T-helper 1 cell (primary cell): ENCODE measurements around the gene PSMA1.

Source experiments
- DNase-seq, 5 donors: peaks; one replicate each; pipeline ENCODE4 v3.0.0-alpha.2; 2012 to 2020

The PSMA1 gene

GRCh38 chr11:14529951-14530350, 9.8 kb upstream of the PSMA1 start:
- no peak for DNase-seq

- DNase-seq, result no peak
Measured at GRCh38 chr11:14529321-14529720, 9.1 kb upstream of the PSMA1 start.

GRCh38 chr11:14522801-14523200, 2.6 kb upstream of the PSMA1 start:
- DNase-seq, result no peak

GRCh38 chr11:14522245-14522644, 2.1 kb upstream of the PSMA1 start:
- DNase-seq, result no peak

GRCh38 chr11:14520747-14521151, 563 bp upstream of the PSMA1 start:
- DNase-seq, result no peak

GRCh38 chr11:14519597-14519916, 629 bp downstream of the PSMA1 start:
- DNase-seq, result no peak

- no peak for DNase-seq
Measured at GRCh38 chr11:14518820-14519219, 1.4 kb downstream of the PSMA1 start.

- no peak for DNase-seq
Measured at GRCh38 chr11:14513800-14514199, 6.4 kb downstream of the PSMA1 start.

- no peak for DNase-seq
Measured at GRCh38 chr11:14506532-14506931, 13.7 kb downstream of the PSMA1 start.

- DNase-seq, result no peak
Measured at GRCh38 chr11:14503023-14503422, 17.2 kb downstream of the PSMA1 start.

GRCh38 chr11:14502039-14502438, 18.1 kb downstream of the PSMA1 start:
- DNase-seq, result no peak

- peak; percentile 27 to 69 (median 41) for DNase-seq
Measured at GRCh38 chr11:14500181-14500651, 20.0 kb downstream of the PSMA1 start.

- peak; percentile 83 to 96 (median 89) for DNase-seq
Measured at GRCh38 chr11:14499560-14500180, 20.5 kb downstream of the PSMA1 start, which contains the start of gene COPB1. Gene COPB1, minus strand, starts transcription at chr11:14499811. Its CDS starts 883 bp downstream, at chr11:14498928.

GRCh38 chr11:14499178-14499559, 21.0 kb downstream of the PSMA1 start:
- peak; percentile 16 to 43 (median 28) for DNase-seq

- DNase-seq, result peak in 1 of 5 donors; percentile 56
Measured at GRCh38 chr11:14480716-14481115, 39.5 kb downstream of the PSMA1 start.

GRCh38 chr11:14471127-14471526, 49.1 kb downstream of the PSMA1 start:
- DNase-seq, result no peak

- DNase-seq, result peak in 1 of 5 donors; percentile 16
Measured at GRCh38 chr11:14463623-14464022, 56.6 kb downstream of the PSMA1 start.

- DNase-seq, result no peak
Measured at GRCh38 chr11:14460147-14460546, 60.0 kb downstream of the PSMA1 start.

- no peak for DNase-seq
Measured at GRCh38 chr11:14458377-14458776, 61.8 kb downstream of the PSMA1 start.

- DNase-seq, result no peak
Measured at GRCh38 chr11:14455648-14456430, 64.3 kb downstream of the PSMA1 start.
